GM21717 (cell line): Measurements from ENCODE around the gene MUC13.
"Not testable (repeated sequence)": the region's sequence is repeated elsewhere in the genome, so short reads cannot be mapped to it uniquely, and the experiment has no call there.

Experiments
- ATAC-seq: cut with Tn5 transposase; IDR thresholded peaks from one replicate; pipeline ENCODE4 v1.9.1; 2021; ENCODE audit warnings: mild to moderate bottlenecking, moderate library complexity; ENCODE audit not compliant: unreplicated experiment

The MUC13 gene

DNA sequence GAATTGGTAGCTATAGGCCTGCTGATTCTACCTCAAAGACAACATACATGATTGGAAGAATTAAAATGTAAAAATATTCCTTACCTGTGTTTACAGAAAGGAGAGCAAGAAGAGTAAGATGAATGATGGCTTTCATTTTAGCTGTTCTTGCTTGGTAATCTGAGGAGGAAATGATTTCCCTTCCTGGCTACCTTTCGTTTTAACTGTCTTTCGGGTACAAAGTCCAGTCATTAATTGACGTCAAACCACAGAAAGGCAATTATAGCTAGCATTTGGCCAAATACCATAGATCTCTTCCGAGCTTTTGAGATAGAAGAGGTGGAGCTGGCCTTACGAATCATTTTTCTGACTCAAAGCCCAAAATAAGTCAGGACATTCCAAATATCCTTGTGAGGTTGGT, at the start of gene MUC13:
Gene MUC13, minus strand, starts transcription at position 175 of the 400 bp plus-strand sequence. Its CDS starts 39 bp downstream, at position 136.
- ATAC-seq, result no peak

DNA sequence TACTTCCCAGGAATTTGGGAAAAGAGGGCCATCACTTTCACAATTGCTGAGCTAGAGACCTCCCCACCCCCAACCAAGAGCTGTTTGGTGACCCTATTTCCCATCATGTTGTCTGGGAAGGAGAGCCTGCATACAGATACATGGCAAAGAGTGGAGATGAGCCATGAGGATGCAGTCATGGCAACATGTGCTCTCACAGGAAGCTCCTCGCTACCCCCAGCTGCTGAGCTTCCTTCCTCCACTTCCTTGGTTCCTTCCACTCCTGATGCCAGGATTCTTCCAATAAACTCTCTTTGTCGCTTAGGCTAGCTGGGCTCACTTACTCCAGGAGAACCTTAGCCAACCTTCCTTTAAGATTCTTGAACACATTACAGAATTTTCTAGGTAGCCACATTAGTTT, 48.3 kb upstream of the MUC13 start:
- no peak for ATAC-seq

GRCh38 chr3:124981472-124981871, 46.9 kb upstream of the MUC13 start:
- no peak for ATAC-seq

DNA sequence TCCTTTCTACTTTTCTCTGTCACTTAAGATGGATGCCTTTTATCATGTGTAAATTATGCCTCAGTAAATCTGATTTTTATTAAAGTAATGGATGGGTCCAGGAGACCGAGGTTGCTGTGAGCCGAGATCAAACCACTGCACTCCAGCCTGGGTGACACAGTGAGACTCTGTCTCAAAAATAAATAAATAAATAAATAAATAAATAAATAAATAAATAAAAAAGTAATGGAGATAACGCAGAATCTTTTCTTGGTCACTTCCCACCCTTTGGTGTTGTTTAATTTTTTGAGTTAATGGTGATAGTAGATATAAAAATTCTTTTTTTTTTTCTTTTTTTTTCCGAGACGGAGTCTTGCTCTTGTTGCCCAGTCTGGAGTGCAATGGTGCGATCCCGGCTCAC, 44.1 kb upstream of the MUC13 start:
- ATAC-seq, result no peak

GRCh38 chr3:124976383-124976782, 41.8 kb upstream of the MUC13 start:
- no peak for ATAC-seq

- ATAC-seq, result no peak
Measured at GRCh38 chr3:124974691-124975090, 40.1 kb upstream of the MUC13 start.

DNA sequence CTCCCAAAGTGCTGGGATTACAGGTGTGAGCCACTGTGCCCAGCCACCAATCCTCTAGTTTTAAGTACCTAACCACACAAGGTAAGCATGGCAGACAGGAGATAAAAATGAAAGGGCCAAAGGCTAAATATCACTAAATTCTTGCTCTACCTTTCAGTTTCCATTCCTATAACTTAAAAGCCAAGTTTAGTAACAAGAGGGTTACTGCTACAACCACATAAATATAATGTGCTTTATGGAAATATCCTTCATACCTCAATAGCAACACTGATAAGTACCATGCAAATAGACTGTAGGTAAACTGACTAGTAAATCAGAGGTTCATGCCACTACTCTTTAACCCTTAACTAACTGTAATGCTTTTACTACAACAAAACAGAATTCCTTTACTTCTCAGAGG, 38.7 kb upstream of the MUC13 start:
- ATAC-seq, result no peak

GRCh38 chr3:124972457-124972856, 37.9 kb upstream of the MUC13 start:
- ATAC-seq, result no peak

DNA sequence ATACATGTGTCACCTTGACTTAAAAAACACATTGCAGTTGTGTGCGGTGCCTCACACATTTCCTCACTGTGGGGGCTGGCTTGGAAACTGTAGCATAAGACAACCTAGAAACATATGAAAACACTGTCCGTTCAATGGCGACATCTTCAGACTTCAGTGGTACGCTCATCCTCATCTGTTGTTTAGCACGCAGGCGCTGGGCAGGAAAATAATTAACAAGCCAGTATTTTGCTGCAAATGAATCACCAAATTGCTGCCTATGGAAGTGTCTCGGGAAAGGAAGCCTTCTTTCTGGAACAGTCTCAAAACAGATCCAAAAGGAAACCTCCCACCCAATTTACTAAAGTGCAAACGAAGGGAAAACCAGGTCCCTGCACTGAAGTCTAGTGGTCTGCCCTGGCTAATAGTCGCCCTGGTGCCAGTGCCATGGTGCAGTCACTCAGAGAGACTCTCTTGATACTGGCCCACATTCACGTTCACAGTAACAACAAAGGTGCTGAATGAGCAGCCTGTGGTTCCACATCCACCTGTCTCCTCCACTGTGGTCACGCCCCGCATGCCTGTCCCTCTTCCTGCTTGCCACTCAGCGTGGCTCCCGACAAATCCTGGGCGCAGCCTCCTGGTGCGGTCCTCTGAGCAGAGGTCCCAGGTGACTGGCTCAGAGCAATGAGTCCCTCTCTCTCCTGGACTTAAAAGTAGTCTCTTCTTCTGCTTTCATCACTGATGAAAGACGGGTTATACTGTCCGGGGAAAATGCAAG, 35.6 kb upstream of the MUC13 start:
- ATAC-seq, result no peak

DNA sequence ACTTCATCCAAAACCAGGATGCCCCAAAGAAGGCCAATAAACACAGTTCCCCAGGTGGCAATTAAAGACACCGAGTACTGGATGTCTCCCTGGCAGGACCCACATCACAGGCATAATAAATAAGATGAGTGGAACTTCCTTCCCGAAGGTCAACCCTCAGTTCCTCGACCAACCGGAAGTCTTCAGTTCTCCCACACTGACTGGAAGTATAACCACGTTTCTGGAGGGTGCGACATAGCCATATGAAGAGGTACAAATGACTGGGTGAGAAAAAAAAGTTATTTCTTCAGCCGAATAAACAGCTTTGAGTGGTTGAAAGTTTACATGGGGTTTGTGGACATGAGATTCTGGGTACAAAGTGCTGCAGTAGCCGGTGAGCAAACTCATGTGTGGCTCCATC, 34.6 kb upstream of the MUC13 start:
- ATAC-seq, result no peak

DNA sequence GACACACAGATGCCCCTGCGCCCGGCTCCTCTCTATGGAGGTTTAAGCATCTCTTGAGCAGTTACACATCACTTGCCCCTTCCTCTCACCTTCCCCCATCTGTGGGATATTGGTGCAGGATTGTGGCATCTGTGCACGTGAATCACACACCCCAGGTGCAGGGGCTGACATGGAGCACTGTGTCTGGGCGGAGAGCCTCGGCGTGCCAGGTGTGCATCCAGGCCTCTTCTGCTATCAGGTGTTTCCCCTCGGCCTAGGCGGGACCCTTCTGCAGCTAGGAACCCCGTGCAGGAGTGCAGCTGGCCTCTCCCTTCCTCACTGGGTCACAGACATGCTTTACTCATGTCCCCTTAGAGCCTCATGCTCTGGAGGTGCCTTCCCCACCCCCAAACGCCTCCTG, 33.4 kb upstream of the MUC13 start:
- ATAC-seq, result no peak

- ATAC-seq, result no peak
Measured at GRCh38 chr3:124966521-124967445, 32.2 kb upstream of the MUC13 start.

- no peak for ATAC-seq
Measured at GRCh38 chr3:124965413-124965812, 30.9 kb upstream of the MUC13 start.

GRCh38 chr3:124964387-124964786, 29.8 kb upstream of the MUC13 start:
- ATAC-seq, result no peak

- ATAC-seq, result no peak
Measured at GRCh38 chr3:124963755-124964154, 29.2 kb upstream of the MUC13 start.

DNA sequence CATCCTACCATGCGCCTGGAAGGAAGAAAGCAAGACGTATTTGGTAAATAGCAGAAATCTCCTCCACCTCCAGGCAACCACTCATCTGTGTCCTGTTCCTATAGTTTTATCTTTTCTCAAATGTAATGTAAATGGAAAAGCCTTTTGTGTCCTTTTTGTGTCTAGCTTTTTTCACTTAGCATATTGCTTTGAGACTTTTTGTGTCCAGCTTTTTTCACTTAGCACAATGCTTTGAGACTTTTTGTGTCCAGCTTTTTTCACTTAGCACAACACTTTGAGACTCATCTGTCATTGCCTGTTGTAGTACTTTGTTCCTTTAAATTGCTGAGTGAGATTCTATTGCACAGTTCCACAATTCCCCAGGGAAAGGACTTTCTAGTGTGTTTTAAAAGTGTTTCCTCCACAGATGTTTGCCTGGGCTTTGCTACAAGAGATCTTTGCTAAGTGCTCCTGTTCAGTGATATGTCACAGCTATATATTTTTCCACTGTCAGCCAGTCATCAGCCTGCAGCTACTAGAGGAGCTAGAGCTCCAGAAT, 27.9 kb upstream of the MUC13 start:
- no peak for ATAC-seq

DNA sequence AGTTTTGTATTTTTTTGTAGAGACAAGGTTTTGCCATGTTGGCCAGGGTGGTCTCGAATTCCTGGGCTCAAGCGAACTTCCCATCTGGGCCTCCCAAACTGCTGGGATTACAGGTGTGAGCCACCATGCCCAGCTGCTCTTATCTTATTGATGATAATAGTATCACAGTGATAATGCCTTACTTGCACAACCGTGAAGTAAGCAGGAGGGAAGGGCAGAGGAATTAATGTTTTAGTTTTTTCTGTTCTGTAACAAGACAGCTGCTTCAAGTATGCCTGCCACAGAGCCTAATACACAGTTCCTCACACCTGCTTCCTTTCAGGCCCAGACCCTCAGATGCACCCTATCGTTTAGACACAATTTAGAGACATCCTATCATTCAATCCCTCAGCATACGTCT, 26.1 kb upstream of the MUC13 start:
- ATAC-seq, result no peak

GRCh38 chr3:124960105-124960504, 25.6 kb upstream of the MUC13 start:
- no peak for ATAC-seq

DNA sequence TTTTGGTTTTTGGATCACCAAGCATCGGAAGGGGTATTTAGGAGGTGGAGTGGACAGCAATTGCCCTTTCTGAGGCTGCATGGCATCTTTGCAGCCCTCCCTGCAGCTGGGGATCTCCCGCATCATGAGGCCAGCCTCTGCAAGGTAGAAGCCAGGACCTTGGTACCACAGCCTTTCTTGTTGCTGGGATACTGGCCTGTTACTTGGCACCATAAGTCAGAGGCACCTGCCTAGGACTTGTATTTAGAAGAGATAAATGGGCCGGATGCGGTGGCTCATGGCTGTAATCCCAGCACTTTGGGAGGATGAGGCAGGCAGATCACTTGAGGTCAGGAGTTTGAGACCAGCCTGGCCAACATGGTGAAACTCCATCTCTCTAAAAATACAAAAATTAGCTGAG, 23.4 kb upstream of the MUC13 start:
- not testable (repeated sequence) for ATAC-seq

GRCh38 chr3:124952282-124952855, 17.8 kb upstream of the MUC13 start:
- ATAC-seq, result no peak

GRCh38 chr3:124951511-124952281, 17.1 kb upstream of the MUC13 start:
- no peak for ATAC-seq
